Kidney (tissue), 14 donors: ENCODE data around the gene SOAT1. TPM values are rescaled to one million over a fixed set of nuclear protein-coding genes. Genes with fewer than 3 reads are reported as not detected.
A peak's percentile ranks its signal among the peaks of the same experiment; 100 is the strongest.

Experiments used
- DNase-seq, 5 donors: peaks; one replicate each; pipeline ENCODE4 v3.0.0-alpha.2; 2013 to 2020
- FAIRE-seq: peaks from 2 replicates; lab custom pipeline; 2012; peaks lifted over from hg19 to GRCh38; lab: Jason Lieb, UNC
- H3K27ac ChIP-seq, 2 donors: one replicate each; pipeline ENCODE4 v1.7.0; 2013; ENCODE audit warnings: low read depth in 2 of 2, low read length in 2 of 2, inconsistent platforms in 1 of 2
- H3K27me3 ChIP-seq: one replicate; pipeline ENCODE4 v1.7.1; 2013; ENCODE audit warnings: low read length, inconsistent platforms; ENCODE audit not compliant: control insufficient read depth, insufficient read depth
- H3K36me3 ChIP-seq, 3 donors: one replicate each; pipeline versions ENCODE4 v1.7.0 to v1.7.1; 2013; ENCODE audit warnings: low read length in 3 of 3, control low read depth in 1 of 3, inconsistent platforms in 1 of 3; ENCODE audit not compliant: insufficient read depth in 3 of 3, control insufficient read depth in 2 of 3
- H3K4me1 ChIP-seq, 3 donors: one replicate each; pipeline versions ENCODE4 v1.7.0 to v1.7.1; 2013; ENCODE audit warnings: low read length in 3 of 3, inconsistent platforms in 1 of 3, low read depth in 1 of 3; ENCODE audit not compliant: control insufficient read depth in 2 of 3, insufficient read depth in 2 of 3
- H3K4me3 ChIP-seq, 3 donors: one replicate each; pipeline versions ENCODE4 v1.7.0 to v1.8.1; 2013; ENCODE audit warnings: low read length in 3 of 3, control low read depth in 1 of 3, inconsistent platforms in 1 of 3
- H3K9ac ChIP-seq, 3 donors: one replicate each; pipeline versions ENCODE4 v1.7.0 to v1.7.1; 2013; ENCODE audit warnings: low read length in 3 of 3, control low read depth in 1 of 3, inconsistent platforms in 1 of 3
- H3K9me3 ChIP-seq, 3 donors: one replicate each; pipeline versions ENCODE4 v1.7.0 to v1.7.1; 2013; ENCODE audit warnings: low read length in 3 of 3, control low read depth in 1 of 3, inconsistent platforms in 1 of 3; ENCODE audit not compliant: control insufficient read depth in 2 of 3, insufficient read depth in 1 of 3
- intact Hi-C: fragments of 100-400 bp; cut with DNase I; formaldehyde crosslinking; loops from one replicate; pipeline ENCODE4 v1.11.1; 2022
- polyA plus RNA-seq: library from polyadenylated mRNA; stranded (reverse); fragments of 350-450 nt; fragmentation: Illumina TruSeq; extraction: RNeasy Lipid Tissue Mini Kit (QIAGEN cat#74804); gene quantifications from one replicate; pipeline ENCODE4 v1.2.3, GENCODE V29; 2014; ENCODE audit warnings: low read depth, low replicate concordance; ENCODE audit not compliant: insufficient read depth
- total RNA-seq: library from RNA; stranded (reverse); fragmentation: NEBNext Ultra II Directional; extraction: Animal tissue kit (Norgen Biotek cat#: 25700); gene quantifications from one replicate; pipeline ENCODE4 v1.2.1, GENCODE V29; 2021
- TF ChIP-seq, protein P1 (sequence below): IDR thresholded peaks from 3 replicates; pipeline ENCODE4 v1.5.1; 2012; ENCODE audit warnings: mild to moderate bottlenecking, moderate library complexity, borderline replicate concordance; ENCODE audit not compliant: insufficient read depth; ENCODE audit errors: extremely low read depth
- donor health status: control.
- donor health status: control.
- donor health status: control.
- donor health status: control.
- donor health status: control.
- donor health status: DM: yes; HTN: yes; CAD: no.
- donor health status: Normal renal cell carcinoma (clear cell type).

The SOAT1 gene
- total and polyA plus RNA-seq, 2 donors from 2014 or later, result 6.8 to 58.1 TPM

DNA sequence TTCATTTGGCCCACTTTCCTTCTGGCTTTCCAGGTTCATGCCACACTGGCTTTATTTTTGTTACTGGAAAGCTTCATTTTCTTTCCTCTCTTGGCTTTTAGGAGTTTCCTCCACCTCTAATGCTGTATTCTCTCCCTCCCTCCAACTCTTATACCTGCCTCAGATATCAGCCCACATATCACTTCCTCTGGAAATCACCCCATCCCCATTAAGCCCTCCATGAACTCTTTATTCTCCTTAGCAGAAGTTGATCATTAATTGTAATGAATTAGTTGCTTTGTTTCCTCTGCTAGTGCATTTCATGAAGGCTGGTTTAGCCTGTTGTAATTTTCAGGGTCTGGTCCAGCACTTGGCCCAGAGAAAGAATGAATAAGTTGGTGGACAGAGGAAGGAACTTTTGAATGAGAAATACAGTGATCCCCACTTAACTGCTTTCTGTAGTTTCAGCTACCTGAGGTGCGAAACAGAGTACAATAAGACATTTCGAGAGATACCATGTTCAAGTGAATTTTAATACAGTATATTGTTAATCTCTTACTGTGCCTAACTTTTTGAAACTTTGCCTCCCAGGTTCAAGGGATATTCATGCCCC, 1.7 kb downstream of the SOAT1 start:
- Histone ChIP-seq H3K36me3 (no peaks in the 10 kb centered on the region), H3K27me3 (no peaks in the 10 kb centered on the region), H3K9me3 (no peaks in the 10 kb centered on the region), H3K4me1 (peaks cover 0 to 12% (median 8%) of the 10 kb centered on the region in 3 donors), H3K4me3 (peak overlapping the region in 2 of 3 donors; percentile 57 to 89), H3K27ac (peak overlapping the region; percentile 24 to 38), H3K9ac (no peak overlapping the region)
- FAIRE-seq (no peak), DNase-seq (peak in 2 of 5 donors; percentile 41)
- intact Hi-C loops, result no loop called here
- TF ChIP-seq, protein P1, sequence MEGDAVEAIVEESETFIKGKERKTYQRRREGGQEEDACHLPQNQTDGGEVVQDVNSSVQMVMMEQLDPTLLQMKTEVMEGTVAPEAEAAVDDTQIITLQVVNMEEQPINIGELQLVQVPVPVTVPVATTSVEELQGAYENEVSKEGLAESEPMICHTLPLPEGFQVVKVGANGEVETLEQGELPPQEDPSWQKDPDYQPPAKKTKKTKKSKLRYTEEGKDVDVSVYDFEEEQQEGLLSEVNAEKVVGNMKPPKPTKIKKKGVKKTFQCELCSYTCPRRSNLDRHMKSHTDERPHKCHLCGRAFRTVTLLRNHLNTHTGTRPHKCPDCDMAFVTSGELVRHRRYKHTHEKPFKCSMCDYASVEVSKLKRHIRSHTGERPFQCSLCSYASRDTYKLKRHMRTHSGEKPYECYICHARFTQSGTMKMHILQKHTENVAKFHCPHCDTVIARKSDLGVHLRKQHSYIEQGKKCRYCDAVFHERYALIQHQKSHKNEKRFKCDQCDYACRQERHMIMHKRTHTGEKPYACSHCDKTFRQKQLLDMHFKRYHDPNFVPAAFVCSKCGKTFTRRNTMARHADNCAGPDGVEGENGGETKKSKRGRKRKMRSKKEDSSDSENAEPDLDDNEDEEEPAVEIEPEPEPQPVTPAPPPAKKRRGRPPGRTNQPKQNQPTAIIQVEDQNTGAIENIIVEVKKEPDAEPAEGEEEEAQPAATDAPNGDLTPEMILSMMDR, result no peak

DNA sequence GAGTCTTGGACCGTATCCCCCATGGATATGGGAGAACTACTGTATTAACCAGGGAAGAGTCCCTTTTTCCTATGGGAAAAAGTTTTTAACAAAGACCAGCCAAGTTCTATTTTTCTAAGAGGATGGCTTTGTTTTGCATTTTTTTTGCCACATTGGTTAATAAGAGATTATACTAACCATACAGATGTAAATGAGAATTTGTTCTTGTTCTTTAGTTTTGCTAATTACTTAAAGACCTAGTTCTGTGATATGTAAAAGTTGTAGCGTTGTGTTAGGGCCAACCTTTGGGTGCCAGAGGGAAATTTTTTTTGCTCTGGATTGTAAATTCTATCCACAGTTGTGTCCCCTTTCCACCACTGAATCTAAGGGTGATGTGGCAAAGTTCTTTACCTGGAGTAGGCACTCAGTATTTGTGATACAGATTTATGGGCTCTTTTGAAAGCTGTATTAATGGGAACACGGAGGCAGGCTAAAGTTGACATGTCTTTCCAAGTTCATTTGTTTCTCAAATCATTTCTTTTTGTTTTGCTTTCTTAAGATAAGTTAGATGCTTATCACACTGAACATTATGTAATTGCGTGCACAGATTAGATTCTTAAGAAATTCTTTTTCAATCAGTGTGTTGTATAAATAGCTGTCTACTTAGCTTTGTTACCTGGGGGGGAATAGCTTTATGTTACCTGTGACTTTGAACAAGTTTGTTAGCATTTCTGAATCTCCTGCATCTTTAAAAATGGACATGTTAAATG, 2.9 kb downstream of the SOAT1 start:
- TF ChIP-seq, protein P1, result no peak
- Histone ChIP-seq H3K4me3 (peak overlapping the region in 1 of 3 donors; percentile 3), H3K4me1 (peaks cover 0 to 12% (median 9%) of the 10 kb centered on the region in 3 donors), H3K9ac (no peak overlapping the region), H3K9me3 (no peaks in the 10 kb centered on the region), H3K27ac (no peak overlapping the region), H3K27me3 (no peaks in the 10 kb centered on the region), H3K36me3 (no peaks in the 10 kb centered on the region)
- FAIRE-seq (no peak), DNase-seq (no peak)
- intact Hi-C loops, result no loop called here

DNA sequence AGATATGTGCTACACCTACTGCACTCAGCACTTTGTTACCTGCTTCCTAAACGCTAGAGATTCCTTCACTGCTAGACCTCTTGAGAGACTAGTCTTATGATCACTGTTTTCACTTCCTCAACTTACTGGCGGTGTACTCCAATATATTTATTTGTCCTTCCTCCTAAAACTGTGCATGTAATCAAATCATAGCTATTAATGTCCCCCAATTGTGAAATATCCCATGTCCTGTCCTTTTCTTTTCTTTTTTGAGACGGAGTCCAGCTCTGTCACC, 3.4 kb downstream of the SOAT1 start:
- no peak for FAIRE-seq
- no peak for DNase-seq

More for the DNA sequence above, 3.4 kb downstream of the SOAT1 start:
- Histone ChIP-seq H3K9me3 (no peaks in the 10 kb centered on the region), H3K27me3 (no peaks in the 10 kb centered on the region), H3K4me1 (peaks cover 0 to 12% (median 9%) of the 10 kb centered on the region in 3 donors), H3K9ac (no peak overlapping the region), H3K27ac (no peak overlapping the region), H3K4me3 (peak overlapping the region in 1 of 3 donors; percentile 3), H3K36me3 (no peaks in the 10 kb centered on the region)
- TF ChIP-seq, protein P1, result no peak
- intact Hi-C loops, result no loop called here
